ENCODE results near the gene IGSF21. TPM values are rescaled to one million over a fixed set of nuclear protein-coding genes. Genes with fewer than 3 reads are reported as not detected.

IGSF21 gene
- total RNA-seq, 1 donor from 2014 or later, result 0.89 TPM

GRCh38 chr1:18297896-18298648 lies 190.5 kb downstream of the IGSF21 start:
- intact Hi-C loops (cut with DNase I), result no loop called here
- ATAC-seq (ENCODE audit: poor library complexity) (no peak), DNase-seq (no peak)

DNA sequence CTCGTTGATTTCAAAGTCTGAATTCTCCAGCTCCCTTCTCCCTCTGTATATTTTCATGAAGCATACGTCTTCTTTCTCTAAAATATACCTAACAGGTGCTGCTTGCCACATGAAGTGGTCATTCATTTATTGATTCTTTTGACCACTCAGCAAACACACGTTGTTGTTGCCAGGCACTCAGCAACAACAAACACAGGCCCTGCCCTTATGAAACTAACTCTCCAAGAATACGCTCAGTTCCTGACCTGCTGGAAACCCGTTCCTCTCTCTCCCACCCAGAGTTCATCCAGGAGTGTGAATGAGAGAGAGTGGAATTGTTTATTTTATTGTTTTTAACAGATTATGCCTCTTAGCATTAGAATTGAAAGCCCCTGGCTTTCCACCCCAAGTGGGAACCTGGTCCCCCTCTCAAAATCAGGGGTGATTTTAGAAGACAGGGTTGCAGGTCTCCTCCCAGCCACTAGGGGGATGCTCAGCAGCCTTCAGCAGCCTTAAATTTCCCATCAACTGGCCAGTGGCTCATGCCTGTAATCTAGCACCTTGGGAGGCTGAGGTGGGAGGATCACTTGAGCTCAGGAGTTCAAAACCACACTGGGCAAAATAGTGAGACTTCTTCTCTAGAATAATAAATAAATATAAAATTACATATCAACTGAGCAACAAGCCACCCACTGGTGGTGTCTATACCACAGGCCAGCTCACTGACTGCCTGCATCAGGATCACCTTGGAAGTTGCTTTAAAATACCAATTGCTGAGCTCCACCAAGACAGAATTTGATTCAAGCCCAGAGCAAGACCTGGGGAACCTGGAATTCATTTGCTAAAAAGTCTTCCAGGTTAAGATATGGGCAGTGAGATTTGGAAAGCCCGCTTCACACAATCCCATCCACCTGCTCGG lies 192.1 kb downstream of the IGSF21 start:
- DNase-seq (no peak), ATAC-seq (ENCODE audit: poor library complexity) (no peak)
- intact Hi-C loops (cut with DNase I), result no loop called here

GRCh38 chr1:18300376-18300775 lies 192.8 kb downstream of the IGSF21 start:
- DNase-seq (no peak), ATAC-seq (ENCODE audit: poor library complexity) (no peak)
- intact Hi-C loops (cut with DNase I), result no loop called here

DNA sequence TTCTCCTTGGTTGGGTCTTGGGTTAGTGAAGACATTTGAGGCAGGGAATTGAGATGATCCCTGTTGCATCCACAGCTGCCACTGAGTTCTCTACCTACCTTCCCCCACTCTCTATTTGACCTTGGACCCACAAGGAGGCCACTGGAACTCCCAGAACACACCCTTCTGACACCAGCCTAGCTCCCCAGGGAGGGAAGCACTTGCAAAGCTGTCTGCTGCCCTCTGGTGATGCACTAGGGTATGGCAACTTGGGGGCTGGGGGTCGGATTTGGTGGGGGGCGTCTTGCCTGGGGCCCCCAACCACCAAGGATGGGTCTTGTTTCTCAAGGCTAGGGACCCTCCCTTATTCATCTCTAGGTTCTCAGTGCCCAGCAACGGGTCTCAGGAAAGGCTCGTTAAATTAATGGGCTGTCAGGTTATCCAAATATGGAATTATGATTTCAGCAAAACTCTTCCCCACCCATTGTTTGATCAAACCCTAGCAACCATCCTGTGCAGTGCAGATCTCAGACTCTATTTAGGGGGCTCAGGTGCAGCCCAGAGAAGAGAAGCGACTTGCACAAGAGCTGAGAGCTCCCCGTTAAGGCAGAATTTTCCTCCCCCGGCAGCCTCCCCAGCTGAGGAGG lies 195.3 kb downstream of the IGSF21 start:
- intact Hi-C loops (cut with DNase I), result no loop called here
- no peak for ATAC-seq (ENCODE audit: poor library complexity)

DNA sequence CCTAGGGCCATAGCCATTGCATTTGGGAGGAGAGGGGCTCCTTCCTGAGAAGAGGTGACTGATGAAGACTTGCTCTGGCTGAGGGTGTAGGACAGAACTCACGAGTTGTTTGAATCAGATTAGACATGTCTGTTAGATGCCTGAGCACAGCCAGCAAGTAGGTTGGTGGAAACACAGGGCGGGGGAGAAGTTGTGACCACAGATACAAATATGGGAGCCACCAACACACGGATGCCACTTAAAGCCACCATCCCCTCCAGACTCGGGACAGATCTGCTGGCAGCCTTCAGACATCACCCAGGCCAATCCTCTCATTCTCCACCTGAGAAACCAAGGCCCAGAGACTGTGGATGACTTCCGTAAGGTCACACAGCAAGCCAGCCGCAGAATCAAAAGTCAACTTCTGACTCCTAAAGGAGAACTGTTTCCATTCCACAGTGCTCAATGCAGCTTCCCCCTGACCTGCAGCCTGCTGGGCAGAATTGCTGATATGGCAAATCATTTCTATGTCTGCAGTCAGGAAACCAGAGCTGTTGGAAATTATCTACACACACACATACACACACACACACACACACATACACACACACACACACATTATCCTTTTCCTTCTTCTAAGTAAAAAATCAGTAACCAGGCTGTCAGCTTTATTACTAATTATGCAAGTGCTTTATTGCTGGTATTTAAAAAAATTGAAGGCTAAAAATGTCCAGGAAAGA lies 196.7 kb downstream of the IGSF21 start:
- intact Hi-C loops (cut with DNase I), result no loop called here
- no peak for DNase-seq
- ATAC-seq (ENCODE audit: poor library complexity), result no peak

More for the DNA sequence above, 195.3 kb downstream of the IGSF21 start:
- DNase-seq, result no peak

DNA sequence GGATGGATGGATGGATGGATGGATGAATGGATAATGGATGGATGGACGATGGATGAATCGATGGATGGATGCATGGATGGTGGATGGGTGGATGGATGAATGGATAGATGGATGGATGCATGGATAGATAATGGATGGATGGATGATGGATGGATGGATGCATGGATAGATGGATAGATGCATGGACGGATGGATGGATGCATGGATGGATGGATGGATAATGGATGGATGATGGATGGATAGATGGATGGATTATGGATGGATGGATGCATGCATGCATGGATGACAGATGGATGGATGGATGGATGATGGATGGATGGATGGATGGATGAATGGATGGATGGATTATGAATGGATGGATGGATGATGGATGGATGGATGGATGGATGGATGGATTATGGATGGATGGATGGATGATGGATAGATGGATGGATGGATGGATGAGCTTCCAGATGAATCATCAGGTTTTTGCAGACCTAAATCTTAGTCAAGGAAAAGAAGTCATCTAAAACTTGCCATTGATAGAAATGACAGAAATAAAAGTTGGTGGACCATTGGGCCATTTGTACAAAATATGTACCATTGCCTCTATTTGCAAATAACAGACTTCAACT lies 197.7 kb downstream of the IGSF21 start:
- DNase-seq (no peak), ATAC-seq (ENCODE audit: poor library complexity) (no peak)
- intact Hi-C loops (cut with DNase I), result no loop called here

DNA sequence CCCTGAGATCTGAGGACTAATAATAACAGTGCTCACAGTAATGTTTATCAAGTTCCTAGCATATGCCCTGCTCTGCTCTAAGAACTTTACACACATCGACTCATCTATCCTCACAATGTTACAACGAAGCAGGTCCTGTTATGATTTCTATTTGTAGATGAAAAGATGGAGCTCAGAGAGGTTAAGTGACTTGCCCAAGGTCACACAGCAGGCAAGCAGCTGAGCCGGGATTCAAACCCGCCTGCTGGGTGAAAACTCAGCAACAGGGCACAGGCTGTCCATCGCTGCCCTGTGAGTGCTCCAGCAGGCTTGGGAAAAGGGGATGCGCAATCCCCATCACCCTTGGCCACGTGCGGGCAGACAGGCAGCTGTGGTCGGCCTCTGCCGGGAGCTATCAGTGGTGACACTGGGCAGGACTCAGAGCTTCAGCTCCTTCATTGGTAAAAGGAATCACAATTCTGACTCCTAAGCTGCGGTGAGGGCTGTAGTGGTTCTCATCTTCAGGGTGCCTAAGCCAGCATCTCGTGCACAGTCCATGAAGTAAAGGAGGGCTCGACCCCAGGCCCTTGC lies 199.8 kb downstream of the IGSF21 start:
- no peak for DNase-seq

GRCh38 chr1:18309552-18310155 lies 202.1 kb downstream of the IGSF21 start:
- intact Hi-C loops (cut with DNase I), result no loop called here
- ATAC-seq (ENCODE audit: poor library complexity) (no peak), DNase-seq (no peak)

More for the DNA sequence above, 199.8 kb downstream of the IGSF21 start:
- no peak for ATAC-seq (ENCODE audit: poor library complexity)
- intact Hi-C loops (cut with DNase I), result no loop called here

- ATAC-seq (ENCODE audit: poor library complexity) (no peak), DNase-seq (no peak)
- intact Hi-C loops (cut with DNase I), result no loop called here
Observed at GRCh38 chr1:18312961-18313360, 205.4 kb downstream of the IGSF21 start.

GRCh38 chr1:18313523-18313922 lies 205.9 kb downstream of the IGSF21 start:
- DNase-seq (no peak), ATAC-seq (ENCODE audit: poor library complexity) (no peak)
- intact Hi-C loops (cut with DNase I), result no loop called here

GRCh38 chr1:18314399-18314798 lies 206.8 kb downstream of the IGSF21 start:
- ATAC-seq (ENCODE audit: poor library complexity), result no peak
- intact Hi-C loops (cut with DNase I), result no loop called here
- DNase-seq, result no peak

DNA sequence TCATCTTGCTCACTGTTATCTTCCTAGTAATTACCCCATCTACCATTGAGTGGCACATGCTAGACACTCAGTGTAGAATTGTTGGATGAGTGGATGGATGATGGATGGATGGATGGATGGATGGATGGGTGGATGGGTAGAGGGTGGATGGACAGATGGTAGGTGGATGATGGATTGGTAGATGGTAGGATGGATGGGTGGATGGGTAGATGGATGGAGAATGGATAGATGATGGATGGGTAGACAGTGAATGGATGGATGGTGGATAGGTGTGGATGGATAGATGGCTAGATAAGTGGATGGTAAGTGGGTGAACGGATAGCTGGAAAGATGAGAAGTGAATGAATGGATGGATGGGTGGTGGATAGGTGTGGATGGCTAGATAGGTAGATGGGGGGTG lies 207.9 kb downstream of the IGSF21 start:
- no peak for ATAC-seq (ENCODE audit: poor library complexity)
- no peak for DNase-seq
- intact Hi-C loops (cut with DNase I), result no loop called here

- no peak for DNase-seq
- intact Hi-C loops (cut with DNase I), result no loop called here
- ATAC-seq (ENCODE audit: poor library complexity), result no peak
Observed at GRCh38 chr1:18316764-18317163, 209.2 kb downstream of the IGSF21 start.

- intact Hi-C loops (cut with DNase I), result no loop called here
Observed at GRCh38 chr1:18319099-18319498, 211.5 kb downstream of the IGSF21 start.

GRCh38 chr1:18320051-18320450 lies 212.5 kb downstream of the IGSF21 start:
- ATAC-seq (ENCODE audit: poor library complexity), result no peak
- intact Hi-C loops (cut with DNase I), result no loop called here
- DNase-seq, result no peak

More at GRCh38 chr1:18319099-18319498, 211.5 kb downstream of the IGSF21 start:
- DNase-seq (no peak), ATAC-seq (ENCODE audit: poor library complexity) (no peak)

- ATAC-seq (ENCODE audit: poor library complexity), result no peak
- DNase-seq, result no peak
- intact Hi-C loops (cut with DNase I), result no loop called here
Observed at GRCh38 chr1:18322368-18323032, 214.9 kb downstream of the IGSF21 start.

GRCh38 chr1:18323259-18323658 lies 215.7 kb downstream of the IGSF21 start:
- ATAC-seq (ENCODE audit: poor library complexity), result no peak
- intact Hi-C loops (cut with DNase I), result no loop called here
- DNase-seq, result no peak

All from Right ventricle myocardium superior (tissue), 1 donor.